H1 (cell line): ENCODE results near the gene PCDH9. TPM values are rescaled to one million over a fixed set of nuclear protein-coding genes. Genes with fewer than 3 reads are reported as not detected.

Experiments
- ASH2L ChIP-seq: fragments of 200-600, 300-600 bp; sonication (generic); IDR thresholded peaks from one replicate; pipeline ENCODE4 v1.7.1; 2017; ENCODE audit warnings: low read length
- CHD7 ChIP-seq: fragments of 300-600 bp; sonication (generic); IDR thresholded peaks from 2 replicates; pipeline ENCODE4 v1.7.1; 2012; ENCODE audit warnings: low read length, moderate library complexity, mild to moderate bottlenecking, inconsistent platforms; ENCODE audit not compliant: insufficient replicate concordance
- ZNF274 ChIP-seq: IDR thresholded peaks from 2 replicates; pipeline ENCODE4 v1.7.0; 2012; ENCODE audit warnings: low read length, borderline replicate concordance; ENCODE audit errors: extremely low read depth
- polyA plus RNA-seq, 7 experiments: library from polyadenylated mRNA; depleted of rRNA in 3 of 7; stranded (reverse) in 5 of 7; unstranded in 2 of 7; fragments of >200 nt in 5 of 7; fragments of 200-250 nt in 2 of 7; gene quantifications; 1 replicate in 5 of 7; 2 replicates in 1 of 7; 4 replicates in 1 of 7; pipeline versions ENCODE4 v1.2.1 to v1.2.3, GENCODE V29; 2011 to 2013; ENCODE audit warnings: missing spikeins in 2 of 7, mixed read lengths in 2 of 7
- total RNA-seq: library from RNA; stranded (reverse); fragmentation: NEBNext Ultra II Directional; extraction: Animal tissue kit (Norgen Biotek cat#: 25700); gene quantifications from 2 replicates; pipeline ENCODE4 v1.2.1, GENCODE V29; 2021

PCDH9 gene
- total and polyA plus RNA-seq, 2 of the 8 experiments (the other 6 are each of a cell fraction or from before 2014, with no cell fraction given), result 0.12 to 0.60 TPM

- TF ChIP-seq CHD7 (no peak), ASH2L (no peak), ZNF274 (no peak)
These were observed 568.8 kb downstream of the PCDH9 start (continued) for GRCh38 chr13:66661336-66661735.
